Measurements from ENCODE around the gene TFEB.

- TF ChIP-seq CTCF (IDR thresholded peaks at IDR 0.05; ENCODE audit: low read depth, low read length, missing input control) (no peak), MAX (IDR thresholded peaks at IDR 0.05) (no peak)
These were observed 46.0 kb downstream of the TFEB start for GRCh38 chr6:41689171-41690008.

Measured in liver (tissue), 2 donors.